ENCODE results near the gene ANKRD52.
"Not testable (repeated sequence)": the region's sequence is repeated elsewhere in the genome, so short reads cannot be mapped to it uniquely, and the experiment has no call there.

The ANKRD52 gene

GRCh38 chr12:56272468-56272867 lies 14.3 kb upstream of the ANKRD52 start:
- not testable (repeated sequence) for DNase-seq (ENCODE audit: low read depth in 2 of 3, low spot score in 2 of 3)

GRCh38 chr12:56271031-56271430 lies 12.8 kb upstream of the ANKRD52 start:
- no peak for DNase-seq (ENCODE audit: low read depth in 2 of 3, low spot score in 2 of 3)

GRCh38 chr12:56267443-56268071 lies 9.4 kb upstream of the ANKRD52 start:
- peak in 1 of 3 experiments; percentile 6 for DNase-seq (ENCODE audit: low read depth in 2 of 3, low spot score in 2 of 3)

- peak; percentile 63 to 81 (median 70) for DNase-seq (ENCODE audit: low read depth in 2 of 3, low spot score in 2 of 3)
Observed at GRCh38 chr12:56266693-56267442, 8.7 kb upstream of the ANKRD52 start, which contains the start of gene COQ10A. Gene COQ10A (plus strand): TSS chr12:56266942. CDS start chr12:56267119, 177 bp downstream.

DNA sequence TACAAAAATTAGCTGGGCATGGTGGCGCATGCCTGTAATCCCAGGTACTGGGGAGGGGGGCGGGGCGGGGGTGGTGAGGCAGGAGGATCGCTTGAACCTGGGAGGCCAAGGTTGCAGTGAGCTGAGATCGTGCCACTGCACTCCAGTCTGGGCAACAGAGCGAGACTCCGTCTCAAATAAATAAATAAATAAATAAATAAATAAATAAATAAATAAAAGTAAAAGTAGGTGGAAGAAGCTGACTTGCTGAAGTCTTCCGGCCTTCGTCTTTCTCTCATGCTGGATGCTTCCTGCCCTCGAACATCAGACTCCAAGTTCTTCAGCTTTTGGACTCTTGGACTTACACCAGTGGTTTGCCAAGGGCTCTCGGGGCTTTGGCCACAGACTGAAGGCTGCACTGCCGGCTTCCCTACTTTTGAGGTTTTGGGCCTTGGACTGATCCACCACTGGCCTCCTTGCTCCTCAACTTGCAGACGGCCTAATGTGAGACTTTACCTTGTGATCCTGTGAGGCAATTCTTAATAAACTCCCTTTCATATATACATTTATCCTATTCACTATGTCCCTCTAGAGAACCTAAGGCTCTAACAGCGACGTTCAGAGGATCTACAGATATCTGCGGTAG lies 8.0 kb upstream of the ANKRD52 start:
- not testable (repeated sequence) for DNase-seq (ENCODE audit: low read depth in 2 of 3, low spot score in 2 of 3)

GRCh38 chr12:56262955-56263354 lies 4.8 kb upstream of the ANKRD52 start:
- DNase-seq (ENCODE audit: low read depth in 2 of 3, low spot score in 2 of 3), result not testable (repeated sequence)

GRCh38 chr12:56261503-56262232 lies 3.5 kb upstream of the ANKRD52 start:
- no peak for DNase-seq (ENCODE audit: low read depth in 2 of 3, low spot score in 2 of 3)

DNA sequence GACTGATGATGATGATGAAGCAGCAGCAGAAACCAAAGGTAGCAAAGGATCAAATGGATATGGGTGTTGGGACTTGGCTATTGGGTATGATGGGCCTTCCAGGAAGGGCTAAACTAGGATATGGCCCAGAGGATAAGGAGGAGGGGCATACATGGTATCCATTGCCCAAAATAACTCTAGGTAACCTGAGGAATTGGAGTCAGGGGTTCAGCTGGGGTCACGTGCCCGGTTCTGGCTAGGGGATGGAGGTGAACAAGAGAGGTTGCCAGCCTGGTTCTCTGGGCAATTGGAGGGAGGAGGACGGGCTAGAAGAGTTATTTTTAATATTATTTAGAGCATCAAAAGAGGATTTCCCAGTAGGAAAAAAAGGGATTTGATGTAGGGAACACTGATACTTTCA lies 2.7 kb upstream of the ANKRD52 start:
- DNase-seq (ENCODE audit: low read depth in 2 of 3, low spot score in 2 of 3), result no peak

DNA sequence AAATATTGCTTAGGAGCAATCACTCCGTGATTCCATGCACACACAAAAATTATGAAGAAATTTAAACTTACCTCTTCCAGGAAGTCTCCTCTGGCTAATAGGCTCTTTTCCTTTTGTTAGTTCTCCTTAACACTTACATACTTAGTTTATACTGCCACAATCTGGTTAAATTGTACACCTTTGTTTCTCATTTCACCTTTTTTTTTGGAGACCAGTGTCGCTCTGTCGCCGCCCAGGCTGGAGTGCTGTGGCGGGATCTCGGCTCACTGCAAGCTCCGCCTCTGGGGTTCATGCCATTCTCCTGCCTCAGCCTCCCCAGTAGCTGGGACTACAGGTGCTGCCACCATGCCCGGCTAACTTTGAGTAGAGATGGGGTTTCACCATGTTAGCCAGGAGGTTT lies 2.2 kb upstream of the ANKRD52 start:
- DNase-seq (ENCODE audit: low read depth in 2 of 3, low spot score in 2 of 3), result no peak

GRCh38 chr12:56258820-56259183 lies 618 bp upstream of the ANKRD52 start:
- no peak for DNase-seq (ENCODE audit: low read depth in 2 of 3, low spot score in 2 of 3)

DNA sequence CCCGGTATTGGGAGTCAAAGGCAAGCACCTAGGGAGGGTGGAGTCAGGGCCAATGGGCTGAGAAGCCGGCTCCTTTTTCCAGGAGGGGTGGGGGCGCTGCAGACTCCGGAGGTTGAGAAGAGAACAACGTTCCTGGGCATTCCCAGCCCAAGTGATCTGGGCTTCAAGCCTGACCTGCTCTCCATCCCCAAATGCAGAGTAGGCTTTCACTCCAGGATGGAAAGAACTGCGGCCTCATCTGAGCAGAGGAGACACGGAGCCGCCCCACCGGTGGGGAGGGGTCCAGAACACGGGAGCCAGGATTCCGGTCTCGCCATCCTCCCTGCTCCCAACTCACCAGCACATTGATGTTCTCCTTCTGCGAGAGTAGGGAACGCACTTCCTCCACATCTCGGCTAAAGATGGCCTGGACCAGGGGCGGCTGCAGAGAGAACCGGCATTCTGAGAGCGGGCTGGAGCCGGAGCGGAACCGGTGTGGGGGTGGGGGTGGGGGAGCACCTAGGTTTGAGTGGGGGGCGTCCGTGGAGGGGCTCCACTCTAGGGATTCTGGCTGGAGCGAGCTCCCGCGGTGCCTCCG lies 605 bp downstream of the ANKRD52 start:
- DNase-seq (ENCODE audit: low read depth in 2 of 3, low spot score in 2 of 3), result no peak

- DNase-seq (ENCODE audit: low read depth in 2 of 3, low spot score in 2 of 3), result no peak
Observed at GRCh38 chr12:56257071-56257470, 1.1 kb downstream of the ANKRD52 start.

DNA sequence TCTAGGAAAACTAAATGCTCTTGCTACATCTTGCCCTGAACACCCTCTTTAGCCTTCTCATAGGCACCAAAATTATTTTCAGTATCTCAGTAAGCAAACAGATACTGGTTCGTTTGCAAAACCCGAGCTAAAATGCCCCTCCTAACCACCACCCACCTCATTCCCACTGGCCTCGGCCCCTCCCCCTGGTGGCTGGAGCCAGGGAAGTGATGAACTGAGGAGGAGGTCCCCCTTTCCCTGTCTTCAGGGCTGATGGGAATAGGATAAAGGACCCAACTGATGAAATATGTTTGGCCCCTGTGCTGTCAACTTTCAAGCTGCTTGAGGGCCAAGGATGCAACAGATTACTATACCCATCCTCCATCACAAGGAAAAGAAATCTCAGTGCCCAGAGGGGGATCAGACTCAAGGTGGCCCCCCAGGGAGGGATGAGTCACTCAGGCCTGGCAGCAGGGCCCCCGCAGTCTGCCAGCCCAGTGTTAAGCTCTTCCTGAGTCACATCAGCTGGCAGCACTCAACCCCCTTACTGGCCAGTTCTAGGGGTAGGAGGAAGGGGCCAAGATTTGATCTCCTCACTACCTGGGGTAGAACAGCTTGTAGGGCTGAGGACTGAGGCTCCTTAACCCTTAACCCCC lies 1.7 kb downstream of the ANKRD52 start:
- no peak for DNase-seq (ENCODE audit: low read depth in 2 of 3, low spot score in 2 of 3)

- no peak for DNase-seq (ENCODE audit: low read depth in 2 of 3, low spot score in 2 of 3)
Observed at GRCh38 chr12:56255671-56256070, 2.5 kb downstream of the ANKRD52 start.

DNA sequence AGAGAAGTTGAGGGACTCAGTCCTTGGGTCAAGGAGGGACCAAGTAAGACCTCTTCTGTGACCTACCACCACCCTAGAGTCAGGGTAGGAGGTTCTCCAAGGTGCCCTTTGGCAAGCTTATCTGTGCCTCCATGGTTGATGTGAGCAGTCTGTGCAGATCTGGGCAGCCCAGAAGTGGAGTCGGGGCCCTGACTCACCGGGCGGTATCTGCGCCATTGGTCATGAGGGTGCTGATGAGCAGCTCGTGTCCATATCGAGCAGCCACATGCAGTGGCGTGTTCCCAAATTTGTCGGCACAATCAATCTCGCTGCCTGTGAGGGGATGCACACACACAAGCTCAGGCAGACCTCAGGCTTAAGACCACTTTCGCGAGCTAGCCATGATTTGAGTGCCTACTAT lies 5.1 kb downstream of the ANKRD52 start:
- no peak for DNase-seq (ENCODE audit: low read depth in 2 of 3, low spot score in 2 of 3)

GRCh38 chr12:56252649-56253048 lies 5.5 kb downstream of the ANKRD52 start:
- no peak for DNase-seq (ENCODE audit: low read depth in 2 of 3, low spot score in 2 of 3)

DNA sequence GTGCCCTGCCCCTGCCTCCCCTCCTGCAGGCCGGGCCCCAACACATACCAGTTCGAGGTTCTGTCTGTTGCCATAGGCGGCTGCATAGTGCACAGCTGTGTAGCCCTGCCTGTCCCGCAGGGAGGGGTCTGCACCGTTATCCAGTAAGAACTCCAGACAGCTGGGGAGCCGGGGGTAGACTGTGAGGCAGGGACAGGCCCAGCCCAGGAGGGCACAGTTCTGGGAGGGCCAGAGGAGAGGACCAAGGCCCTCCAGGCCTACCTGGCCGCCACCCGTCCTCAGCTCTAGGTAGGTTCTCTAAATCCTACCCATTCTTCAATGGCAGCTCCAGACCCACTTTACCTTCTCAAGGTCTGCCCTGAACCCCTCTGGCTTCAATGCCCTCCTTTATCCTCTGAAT lies 9.5 kb downstream of the ANKRD52 start:
- DNase-seq (ENCODE audit: low read depth in 2 of 3, low spot score in 2 of 3), result no peak

DNA sequence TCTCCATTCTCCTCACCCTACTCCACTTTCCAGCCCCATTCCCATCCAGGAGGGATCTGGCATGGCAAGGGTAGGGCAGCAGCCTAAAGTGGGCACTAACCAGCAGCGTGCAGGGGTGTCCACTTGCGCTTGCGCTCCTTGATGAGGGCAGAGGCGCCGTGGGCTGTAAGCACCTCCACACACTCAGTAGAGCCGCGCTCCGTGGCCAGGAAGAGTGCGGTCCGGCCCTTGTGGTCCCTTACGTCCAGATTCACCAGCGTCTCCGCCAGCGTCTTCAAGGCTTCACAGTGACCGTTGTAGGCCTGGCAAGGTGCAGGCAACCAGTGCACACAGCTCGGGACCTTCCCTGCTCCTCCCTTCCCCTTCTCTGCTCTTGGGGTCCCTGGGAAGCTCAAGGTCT lies 10.3 kb downstream of the ANKRD52 start:
- DNase-seq (ENCODE audit: low read depth in 2 of 3, low spot score in 2 of 3), result no peak

GRCh38 chr12:56244494-56244893 lies 13.7 kb downstream of the ANKRD52 start:
- DNase-seq (ENCODE audit: low read depth in 2 of 3, low spot score in 2 of 3), result no peak

- DNase-seq (ENCODE audit: low read depth in 2 of 3, low spot score in 2 of 3), result no peak
Observed at GRCh38 chr12:56243731-56244181, 14.4 kb downstream of the ANKRD52 start.

- no peak for DNase-seq (ENCODE audit: low read depth in 2 of 3, low spot score in 2 of 3)
Observed at GRCh38 chr12:56242986-56243385, 15.2 kb downstream of the ANKRD52 start.

All from activated CD8-positive, alpha-beta memory T cell treated with anti-CD3 and anti-CD28 coated beads for 48 hours (primary cell).